Measurements from ENCODE around the gene PSMB2. TPM values are rescaled to one million over a fixed set of nuclear protein-coding genes. Genes with fewer than 3 reads are reported as not detected.
A peak's percentile ranks its signal among the peaks of the same experiment; 100 is the strongest.

PSMB2 gene
- total and polyA plus RNA-seq, 5 donors from 2014 or later, result 34.4 to 101 (median 71.0) TPM

- peak overlapping the region in 2 of 4 donors; percentile 31 to 68 for H3K4me3 Mint-ChIP-seq
- Histone ChIP-seq H3K4me3 (ENCODE audit: low read depth, low read length) (no peak overlapping the region), H3K36me3 (ENCODE audit: control insufficient read depth, insufficient read depth, low read length) (peaks cover 3% of the 10 kb centered on the region), H3K4me1 (ENCODE audit: control insufficient read depth, insufficient read depth, low read length, poor library complexity, severe bottlenecking) (peaks cover 19% of the 10 kb centered on the region), H3K9me3 (ENCODE audit: control insufficient read depth in 2 of 2, low read length in 2 of 2) (no peaks in the 10 kb centered on the region), H3K27me3 (ENCODE audit: control insufficient read depth, insufficient read depth, low read length) (no peaks in the 10 kb centered on the region), H3K27ac (ENCODE audit: insufficient read depth, low read length, poor library complexity, severe bottlenecking) (no peak overlapping the region)
- DNase-seq (no peak), ATAC-seq (ENCODE audit: low read depth in 2 of 2) (no peak)
- peaks cover 3 to 49% (median 25%) of the 10 kb centered on the region in 4 donors for H3K4me1 Mint-ChIP-seq
- H3K9me3 Mint-ChIP-seq, result peaks cover 0 to 1% (median 0%) of the 10 kb centered on the region in 7 donors
- peak overlapping the region in 1 of 3 donors; percentile 73 for H3K27ac Mint-ChIP-seq
- no peaks in the 10 kb centered on the region for H3K27me3 Mint-ChIP-seq
- H3K36me3 Mint-ChIP-seq, result peaks cover 12% of the 10 kb centered on the region
Observed at GRCh38 chr1:35561297-35561971, 79.9 kb downstream of the PSMB2 start.

GRCh38 chr1:35560256-35561225, 80.8 kb downstream of the PSMB2 start:
- Histone ChIP-seq H3K27me3 (ENCODE audit: control insufficient read depth, insufficient read depth, low read length) (no peaks in the 10 kb centered on the region), H3K4me1 (ENCODE audit: control insufficient read depth, insufficient read depth, low read length, poor library complexity, severe bottlenecking) (peaks cover 28% of the 10 kb centered on the region), H3K9me3 (ENCODE audit: control insufficient read depth in 2 of 2, low read length in 2 of 2) (no peaks in the 10 kb centered on the region), H3K27ac (ENCODE audit: insufficient read depth, low read length, poor library complexity, severe bottlenecking) (peak overlapping the region; percentile 17), H3K36me3 (ENCODE audit: control insufficient read depth, insufficient read depth, low read length) (peaks cover 3% of the 10 kb centered on the region), H3K4me3 (ENCODE audit: low read depth, low read length) (no peak overlapping the region)
- no peak for ATAC-seq (ENCODE audit: low read depth in 2 of 2)
- H3K4me1 Mint-ChIP-seq, result peaks cover 12 to 58% (median 33%) of the 10 kb centered on the region in 4 donors
- H3K9me3 Mint-ChIP-seq, result peaks cover 0 to 1% (median 0%) of the 10 kb centered on the region in 7 donors
- H3K4me3 Mint-ChIP-seq, result peak overlapping the region; percentile 31 to 68 (median 54)
- H3K27ac Mint-ChIP-seq, result peak overlapping the region in 1 of 3 donors; percentile 88
- peaks cover 12% of the 10 kb centered on the region for H3K36me3 Mint-ChIP-seq
- DNase-seq, result no peak
- no peaks in the 10 kb centered on the region for H3K27me3 Mint-ChIP-seq

- ATAC-seq (ENCODE audit: low read depth in 2 of 2) (no peak), DNase-seq (no peak)
- peaks cover 20 to 63% (median 37%) of the 10 kb centered on the region in 4 donors for H3K4me1 Mint-ChIP-seq
- Histone ChIP-seq H3K36me3 (ENCODE audit: control insufficient read depth, insufficient read depth, low read length) (peaks cover 3% of the 10 kb centered on the region), H3K27me3 (ENCODE audit: control insufficient read depth, insufficient read depth, low read length) (no peaks in the 10 kb centered on the region), H3K4me1 (ENCODE audit: control insufficient read depth, insufficient read depth, low read length, poor library complexity, severe bottlenecking) (peaks cover 38% of the 10 kb centered on the region), H3K4me3 (ENCODE audit: low read depth, low read length) (no peak overlapping the region), H3K27ac (ENCODE audit: insufficient read depth, low read length, poor library complexity, severe bottlenecking) (peak overlapping the region; percentile 83), H3K9me3 (ENCODE audit: control insufficient read depth in 2 of 2, low read length in 2 of 2) (no peaks in the 10 kb centered on the region)
- peak overlapping the region; percentile 57 to 88 (median 65) for H3K27ac Mint-ChIP-seq
- no peaks in the 10 kb centered on the region for H3K27me3 Mint-ChIP-seq
- H3K9me3 Mint-ChIP-seq, result peaks cover 0 to 1% (median 0%) of the 10 kb centered on the region in 7 donors
- peak overlapping the region; percentile 31 to 98 (median 64) for H3K4me3 Mint-ChIP-seq
- peaks cover 7% of the 10 kb centered on the region for H3K36me3 Mint-ChIP-seq
Observed at GRCh38 chr1:35559317-35559944, 81.9 kb downstream of the PSMB2 start.

- H3K4me1 ChIP-seq (ENCODE audit: control insufficient read depth, insufficient read depth, low read length, poor library complexity, severe bottlenecking), result peaks cover 42% of the 10 kb centered on the region
- Mint-ChIP-seq H3K36me3 (peaks cover 5% of the 10 kb centered on the region), H3K9me3 (peaks cover 0 to 1% (median 0%) of the 10 kb centered on the region in 7 donors), H3K4me1 (peaks cover 27 to 68% (median 42%) of the 10 kb centered on the region in 4 donors), H3K4me3 (peak overlapping the region; percentile 97 to 100 (median 98)), H3K27ac (peak overlapping the region; percentile 95 to 97 (median 96)), H3K27me3 (no peaks in the 10 kb centered on the region)
- ATAC-seq (ENCODE audit: low read depth in 2 of 2) (no peak), DNase-seq (peak; percentile 21 to 35 (median 33))
- H3K9me3 ChIP-seq (ENCODE audit: control insufficient read depth in 2 of 2, low read length in 2 of 2), result no peaks in the 10 kb centered on the region
- peaks cover 10% of the 10 kb centered on the region for H3K36me3 ChIP-seq (ENCODE audit: control insufficient read depth, insufficient read depth, low read length)
- no peaks in the 10 kb centered on the region for H3K27me3 ChIP-seq (ENCODE audit: control insufficient read depth, insufficient read depth, low read length)
- peak overlapping the region; percentile 78 for H3K4me3 ChIP-seq (ENCODE audit: low read depth, low read length)
- H3K27ac ChIP-seq (ENCODE audit: insufficient read depth, low read length, poor library complexity, severe bottlenecking), result peak overlapping the region; percentile 83
Observed at GRCh38 chr1:35558374-35559316, 82.7 kb downstream of the PSMB2 start.

- Histone ChIP-seq H3K4me3 (ENCODE audit: low read depth, low read length) (peak within 1 kb of the TSS; percentile 85), H3K9me3 (ENCODE audit: control insufficient read depth in 2 of 2, low read length in 2 of 2) (no peaks in the 10 kb centered on the region), H3K27me3 (ENCODE audit: control insufficient read depth, insufficient read depth, low read length) (no peaks in the 10 kb centered on the region), H3K36me3 (ENCODE audit: control insufficient read depth, insufficient read depth, low read length) (peaks cover 16% of the 10 kb centered on the region), H3K4me1 (ENCODE audit: control insufficient read depth, insufficient read depth, low read length, poor library complexity, severe bottlenecking) (peaks cover 43% of the 10 kb centered on the region), H3K27ac (ENCODE audit: insufficient read depth, low read length, poor library complexity, severe bottlenecking) (peak within 1 kb of the TSS; percentile 83)
- Mint-ChIP-seq H3K4me3 (peak within 1 kb of the TSS; percentile 97 to 100 (median 98)), H3K27ac (peak within 1 kb of the TSS; percentile 96 to 97 (median 97)), H3K4me1 (peaks cover 31 to 68% (median 47%) of the 10 kb centered on the region in 4 donors), H3K9me3 (peaks cover 0 to 1% (median 0%) of the 10 kb centered on the region in 7 donors), H3K36me3 (peaks cover 5% of the 10 kb centered on the region), H3K27me3 (no peaks in the 10 kb centered on the region)
- peak; percentile 94 to 98 (median 94) for DNase-seq
- peak; percentile 95 to 96 for ATAC-seq (ENCODE audit: low read depth in 2 of 2)
Observed at GRCh38 chr1:35557611-35558373, 83.5 kb downstream of the PSMB2 start, which contains the start of gene NCDN. NCDN (plus strand) TSS chr1:35557799; CDS start chr1:35558191, 392 bp downstream.

GRCh38 chr1:35557118-35557610, 84.2 kb downstream of the PSMB2 start, which contains the start of gene KIAA0319L:
KIAA0319L (minus strand) TSS chr1:35557403; CDS start chr1:35554491, 2,912 bp downstream.
- Histone ChIP-seq H3K4me3 (ENCODE audit: low read depth, low read length) (peak within 1 kb of the TSS; percentile 85), H3K27me3 (ENCODE audit: control insufficient read depth, insufficient read depth, low read length) (no peaks in the 10 kb centered on the region), H3K9me3 (ENCODE audit: control insufficient read depth in 2 of 2, low read length in 2 of 2) (no peaks in the 10 kb centered on the region), H3K27ac (ENCODE audit: insufficient read depth, low read length, poor library complexity, severe bottlenecking) (peak within 1 kb of the TSS; percentile 83), H3K4me1 (ENCODE audit: control insufficient read depth, insufficient read depth, low read length, poor library complexity, severe bottlenecking) (peaks cover 43% of the 10 kb centered on the region), H3K36me3 (ENCODE audit: control insufficient read depth, insufficient read depth, low read length) (peaks cover 22% of the 10 kb centered on the region)
- ATAC-seq (ENCODE audit: low read depth in 2 of 2) (peak; percentile 69), DNase-seq (no peak)
- Mint-ChIP-seq H3K27me3 (no peaks in the 10 kb centered on the region), H3K27ac (peak within 1 kb of the TSS; percentile 96 to 97 (median 97)), H3K9me3 (peaks cover 0 to 1% (median 0%) of the 10 kb centered on the region in 7 donors), H3K36me3 (peaks cover 9% of the 10 kb centered on the region), H3K4me3 (peak within 1 kb of the TSS; percentile 97 to 100 (median 98)), H3K4me1 (peaks cover 31 to 68% (median 45%) of the 10 kb centered on the region in 4 donors)
